Fibroblast of peridontal ligament (primary cell): Measurements from ENCODE around the gene CSK.
A peak's percentile ranks its signal among the peaks of the same experiment; 100 is the strongest.
"Not testable (repeated sequence)": the region's sequence is repeated elsewhere in the genome, so short reads cannot be mapped to it uniquely, and the experiment has no call there.

ENCODE experiments used
- DNase-seq: peaks from one replicate; pipeline ENCODE4 v3.0.0-alpha.2; 2010; ENCODE audit errors: extremely low read depth

The CSK gene

GRCh38 chr15:74770211-74770903, 11.5 kb upstream of the CSK start:
- DNase-seq, result no peak

GRCh38 chr15:74773329-74773728, 8.6 kb upstream of the CSK start:
- DNase-seq, result no peak

DNA sequence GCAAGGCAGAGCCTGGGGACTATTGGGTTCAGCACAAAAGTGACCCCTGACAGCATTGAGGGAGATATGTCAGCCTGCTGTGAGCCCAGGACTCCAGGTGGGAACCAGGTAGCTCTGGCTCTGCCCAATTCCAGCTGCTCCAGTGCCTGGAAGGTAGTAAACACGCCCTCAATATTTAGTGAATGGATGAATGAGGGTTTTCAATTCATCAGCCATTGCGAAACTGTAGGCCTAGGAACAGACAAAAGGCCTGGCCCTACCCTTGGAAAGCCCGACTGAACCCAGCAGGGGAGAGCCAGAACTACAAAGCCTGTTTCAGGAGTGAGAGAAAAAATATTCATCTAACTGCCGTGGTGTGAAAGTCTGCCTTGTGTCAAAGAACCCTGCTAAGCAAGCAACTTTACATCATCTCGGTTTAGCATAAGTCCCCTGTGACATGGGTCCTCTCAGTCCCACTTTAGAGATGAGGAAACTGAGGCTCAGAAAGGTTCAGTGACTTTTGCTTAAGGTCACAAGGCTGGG, 8.1 kb upstream of the CSK start:
- no peak for DNase-seq

GRCh38 chr15:74775132-74775562, 6.7 kb upstream of the CSK start:
- DNase-seq, result no peak

DNA sequence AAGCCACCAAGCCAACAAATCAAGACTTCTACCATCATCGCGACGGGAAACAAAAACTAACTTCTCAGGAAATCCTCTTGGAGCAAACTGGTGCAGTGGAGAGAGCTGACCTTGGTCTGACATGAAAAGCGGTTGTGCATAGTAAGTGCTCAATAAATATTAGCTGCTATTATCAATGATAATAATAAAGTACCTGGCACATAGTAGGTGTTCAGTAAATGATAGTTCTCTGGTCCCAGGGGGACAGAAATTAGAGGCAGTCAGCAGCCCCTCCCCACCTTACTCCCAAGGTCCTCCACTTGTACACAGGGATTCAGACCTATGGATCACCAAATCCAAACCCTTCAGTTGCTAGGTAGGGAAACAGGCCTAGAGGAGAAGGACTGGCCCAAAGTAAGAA, 6.0 kb upstream of the CSK start:
- no peak for DNase-seq

- no peak for DNase-seq
Observed at GRCh38 chr15:74776821-74777768, 4.8 kb upstream of the CSK start.

GRCh38 chr15:74777769-74778598, 3.9 kb upstream of the CSK start:
- no peak for DNase-seq

GRCh38 chr15:74778599-74778970, 3.3 kb upstream of the CSK start:
- DNase-seq, result no peak

DNA sequence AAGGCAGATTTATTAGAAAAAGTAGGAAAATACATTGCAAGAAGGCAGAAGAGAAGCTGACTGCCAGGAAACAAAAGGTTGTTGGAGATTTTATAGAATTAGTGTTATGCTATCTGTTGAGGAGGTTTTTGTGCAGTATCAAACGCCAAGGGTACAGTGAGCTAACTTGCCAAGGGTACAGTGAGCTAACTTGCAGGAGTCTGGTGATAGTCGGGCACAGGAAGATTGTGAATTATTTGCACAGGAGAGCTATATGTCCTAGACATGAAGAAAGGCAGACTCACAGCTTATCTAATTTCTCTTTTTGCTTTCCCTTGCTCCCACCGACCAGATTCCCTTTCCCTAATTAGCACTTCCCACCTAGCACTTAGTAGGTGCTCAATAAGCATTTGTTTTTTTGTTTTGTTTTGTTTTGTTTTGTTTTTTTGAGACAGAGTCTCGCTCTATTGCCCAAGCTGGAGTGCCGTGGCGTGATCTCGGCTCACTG, 2.7 kb upstream of the CSK start:
- DNase-seq, result no peak

DNA sequence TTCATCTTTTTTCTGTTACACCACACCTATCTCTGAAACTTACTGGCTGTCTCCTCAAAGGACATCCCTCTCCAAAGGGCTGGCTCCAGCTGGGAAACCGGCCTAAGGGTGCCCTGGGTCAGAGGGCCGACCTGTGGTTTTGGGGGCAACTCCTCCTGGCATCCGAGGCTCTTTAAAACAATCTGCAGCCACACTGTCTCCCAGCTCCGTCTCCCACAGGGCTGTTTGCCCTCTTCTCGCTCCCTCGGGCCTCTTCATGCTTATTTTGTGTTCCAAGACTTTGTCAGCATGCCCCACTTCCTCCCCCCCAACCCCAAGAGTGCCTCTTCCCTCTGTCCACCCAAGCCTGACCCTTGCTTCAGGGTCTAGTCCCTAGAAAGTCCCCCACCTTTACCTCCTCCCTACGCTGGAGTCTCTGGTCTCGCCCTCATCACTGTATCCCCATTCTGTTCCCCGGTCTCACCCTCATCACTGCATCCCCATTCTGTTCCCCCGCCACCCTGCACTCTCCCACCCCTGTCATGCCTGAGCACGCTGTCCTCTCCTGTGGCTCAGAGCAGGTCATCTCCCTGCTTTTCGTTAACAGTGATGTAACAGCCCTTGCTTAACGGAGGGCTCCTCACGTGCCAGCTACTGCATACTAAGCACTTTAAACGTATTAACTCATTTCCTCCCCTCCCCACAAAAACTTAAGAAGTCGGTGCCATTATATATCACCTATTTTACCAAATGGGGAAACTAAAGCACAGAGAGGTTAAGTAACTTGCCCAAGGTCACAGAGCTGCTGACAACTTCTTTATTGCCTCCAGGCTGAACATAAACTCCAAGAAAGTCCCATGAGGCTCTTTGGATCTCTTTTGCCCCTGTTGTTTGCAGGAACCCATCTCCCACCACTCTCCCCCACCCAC, 1.1 kb upstream of the CSK start:
- DNase-seq, result peak; percentile 34

GRCh38 chr15:74782259-74783071, 585 bp downstream of the CSK start:
- DNase-seq, result no peak

DNA sequence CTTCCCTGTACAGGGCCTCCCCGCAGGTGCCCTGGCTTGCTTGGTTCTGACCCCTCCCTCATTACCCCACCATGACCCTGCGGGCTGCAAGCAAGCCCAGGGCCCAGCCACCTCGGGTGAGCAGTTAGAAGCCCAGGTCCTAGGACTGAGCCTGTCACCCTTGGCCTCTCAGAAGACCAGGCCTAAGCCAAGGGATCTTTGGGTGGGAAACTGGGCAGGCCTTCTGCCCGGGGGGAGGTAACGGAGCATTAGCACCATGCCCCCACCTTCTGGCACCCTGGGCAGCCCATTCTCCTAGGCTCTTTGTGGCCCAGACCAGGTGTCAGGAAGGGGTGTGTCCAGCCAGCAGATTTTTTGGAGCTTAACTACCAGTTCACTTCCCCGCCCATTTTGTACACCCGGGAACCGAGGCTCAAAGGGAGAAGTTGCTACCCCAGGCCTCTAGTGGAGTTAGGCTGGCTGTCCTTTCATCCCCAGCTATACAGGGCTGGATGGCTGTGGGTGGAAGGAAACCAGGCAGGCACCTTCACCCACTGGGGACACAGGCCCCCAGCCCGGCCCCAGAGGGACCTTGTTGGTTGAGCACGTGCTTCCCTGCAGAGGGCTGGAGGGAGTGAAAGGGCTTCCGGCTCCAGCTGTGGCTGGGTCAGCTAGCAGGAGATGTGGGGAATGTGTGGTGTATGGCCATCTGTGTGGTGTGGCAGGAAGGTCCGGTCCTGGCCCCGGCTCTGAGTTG, 1.4 kb downstream of the CSK start:
- no peak for DNase-seq

DNA sequence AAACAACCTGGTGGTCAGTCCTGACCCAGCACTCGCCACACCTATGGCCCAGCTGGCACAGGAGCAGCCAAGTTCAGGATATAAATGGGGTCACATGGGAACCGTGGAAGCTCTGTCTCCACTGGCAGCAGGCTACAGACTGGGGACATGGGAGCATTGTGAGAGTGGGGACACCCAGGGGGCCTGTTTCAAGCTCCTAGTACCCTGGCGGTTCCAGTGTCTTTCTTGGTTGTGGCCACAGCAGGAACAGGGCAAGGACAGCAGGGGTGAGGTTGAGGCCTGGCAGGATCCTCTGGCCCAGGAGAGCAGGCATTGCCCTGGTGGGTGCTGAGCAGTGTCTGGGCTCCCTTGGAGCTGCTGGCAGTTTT, 1.9 kb downstream of the CSK start:
- no peak for DNase-seq

GRCh38 chr15:74784426-74785193, 2.7 kb downstream of the CSK start:
- no peak for DNase-seq

- DNase-seq, result no peak
Observed at GRCh38 chr15:74785194-74786032, 3.5 kb downstream of the CSK start.

- not testable (repeated sequence) for DNase-seq
Observed at GRCh38 chr15:74786081-74786480, 4.2 kb downstream of the CSK start.

GRCh38 chr15:74786551-74787165, 4.8 kb downstream of the CSK start:
- no peak for DNase-seq
